ENCODE results near the gene SMC6. TPM values are rescaled to one million over a fixed set of nuclear protein-coding genes. Genes with fewer than 3 reads are reported as not detected.
A peak's percentile ranks its signal among the peaks of the same experiment; 100 is the strongest.

SMC6 gene
- total RNA-seq, 1 experiment from 2014 or later: 28.5 TPM

DNA sequence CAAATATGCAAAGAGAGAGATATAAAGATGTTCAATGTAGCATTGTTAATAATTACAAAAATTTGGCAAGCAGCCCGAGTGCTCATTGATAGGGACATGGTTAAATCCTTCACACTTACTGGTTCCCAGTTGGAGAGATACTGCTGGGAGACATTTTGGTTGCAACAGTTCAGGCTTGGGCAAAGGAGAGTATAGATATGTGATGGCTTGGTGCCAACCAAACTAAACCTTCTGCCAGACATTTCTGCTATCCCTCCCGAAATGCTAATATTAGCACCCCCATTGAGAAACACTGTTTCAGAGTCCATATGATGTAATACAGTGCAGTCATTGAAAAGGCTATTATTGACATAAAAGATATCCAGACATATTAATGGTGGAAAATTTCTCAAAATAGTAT lies 11.8 kb upstream of the SMC6 start:
- no peak for DNase-seq (ENCODE audit: low read depth)

- no peak for DNase-seq (ENCODE audit: low read depth)
Observed at GRCh38 chr2:17763641-17764333, 10.2 kb upstream of the SMC6 start.

- no peak for DNase-seq (ENCODE audit: low read depth)
Observed at GRCh38 chr2:17762451-17762850, 8.8 kb upstream of the SMC6 start.

DNA sequence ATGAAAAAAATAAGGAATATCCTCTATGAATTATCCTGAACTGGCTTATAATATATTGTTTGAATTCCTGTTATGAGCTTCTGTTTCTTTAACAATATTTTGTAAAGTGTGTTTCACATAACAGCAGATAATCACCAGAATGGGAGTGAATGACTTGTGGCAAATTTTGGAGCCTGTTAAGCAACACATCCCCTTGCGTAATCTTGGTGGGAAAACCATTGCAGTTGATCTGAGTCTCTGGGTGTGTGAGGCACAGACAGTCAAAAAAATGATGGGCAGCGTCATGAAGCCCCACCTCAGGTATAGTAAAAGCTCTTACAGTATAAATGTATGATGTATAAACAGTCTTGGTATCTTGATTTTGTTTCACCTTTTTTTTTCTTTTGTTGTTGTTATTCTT lies 6.2 kb upstream of the SMC6 start:
- DNase-seq (ENCODE audit: low read depth): no peak

DNA sequence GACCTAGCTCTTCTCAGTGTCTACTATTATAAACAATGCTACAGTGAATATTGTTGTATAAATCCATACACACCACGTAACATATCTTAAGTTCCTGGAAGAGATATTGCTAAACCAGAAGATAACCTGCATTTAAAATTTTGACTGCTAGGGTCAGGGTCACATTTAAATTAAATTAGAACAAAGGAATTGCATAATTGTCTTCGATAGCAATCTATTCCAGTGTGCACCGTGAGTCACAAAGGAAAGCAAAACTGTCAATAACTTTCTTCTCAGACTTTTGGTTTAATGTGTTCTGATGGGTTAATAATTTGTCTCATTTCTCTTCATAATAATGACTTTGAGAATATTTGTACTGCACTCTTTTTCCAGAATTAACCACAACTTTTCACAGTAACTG lies 4.5 kb upstream of the SMC6 start:
- DNase-seq (ENCODE audit: low read depth): no peak

GRCh38 chr2:17757321-17757720 lies 3.7 kb upstream of the SMC6 start:
- DNase-seq (ENCODE audit: low read depth): peak; percentile 52

DNA sequence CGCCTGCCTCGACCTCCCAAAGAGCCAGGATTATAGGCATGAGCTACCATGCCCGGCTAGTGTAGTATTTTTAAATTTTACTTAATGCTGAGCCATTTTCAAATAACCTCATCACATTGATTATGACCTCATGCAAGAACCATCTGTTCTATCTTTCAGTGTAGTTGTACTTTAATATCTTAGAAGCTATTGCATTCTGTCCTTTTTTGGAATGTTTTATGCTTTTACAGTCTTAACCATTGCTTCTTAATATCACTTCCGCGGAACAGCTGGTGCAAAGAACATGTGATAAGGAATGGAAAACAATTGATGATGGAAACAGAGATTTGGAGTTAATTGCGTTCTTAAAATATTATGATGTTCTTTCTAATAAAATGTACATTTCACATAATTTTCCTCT lies 3.1 kb upstream of the SMC6 start:
- DNase-seq (ENCODE audit: low read depth): no peak

- peak; percentile 31 for DNase-seq (ENCODE audit: low read depth)
Observed at GRCh38 chr2:17754773-17755425, 1.3 kb upstream of the SMC6 start.

DNA sequence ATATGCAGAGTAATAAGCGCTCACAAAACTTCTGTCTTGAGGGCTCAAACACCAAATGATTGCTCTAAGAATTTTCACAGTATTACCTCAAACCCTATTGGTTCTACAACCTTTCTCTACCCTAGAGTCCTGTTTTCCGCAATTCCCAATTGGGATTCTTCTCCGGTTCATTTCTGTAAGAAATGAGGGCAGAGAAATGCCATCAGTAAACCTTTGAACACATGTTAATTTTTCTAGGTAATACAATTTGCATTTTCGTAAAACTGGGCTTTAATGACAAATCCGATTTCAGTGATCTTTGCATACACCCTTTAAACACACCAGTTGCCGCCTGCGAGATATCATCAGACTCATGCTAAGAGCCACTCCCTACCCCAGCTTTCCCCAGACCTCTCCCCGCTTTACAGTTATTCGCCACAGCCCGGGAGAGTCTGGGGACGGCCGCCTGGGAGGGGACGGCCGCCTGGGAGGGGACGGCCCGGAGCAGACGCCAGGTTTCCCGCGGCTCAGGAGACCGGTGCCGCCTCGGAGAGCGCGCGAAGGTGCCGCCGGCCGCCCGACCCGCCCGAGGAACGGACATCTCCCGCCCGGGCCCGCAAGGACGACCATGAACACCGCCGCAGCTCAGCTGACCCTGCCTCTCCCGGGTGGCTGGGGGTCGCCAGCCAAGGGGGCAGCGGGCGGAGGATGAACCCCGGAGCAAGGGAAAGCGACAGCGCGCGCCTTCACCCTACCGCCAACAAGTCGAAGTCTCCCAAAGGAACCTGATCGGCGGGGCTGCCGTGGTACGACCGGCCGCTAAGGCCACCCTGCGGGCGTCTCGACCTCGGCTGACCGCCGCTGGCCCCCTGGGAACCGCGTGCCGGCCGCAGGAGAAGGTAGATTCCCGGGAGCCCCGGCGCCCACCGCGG lies 463 bp downstream of the SMC6 start:
- peak; percentile 59 for DNase-seq (ENCODE audit: low read depth)

DNA sequence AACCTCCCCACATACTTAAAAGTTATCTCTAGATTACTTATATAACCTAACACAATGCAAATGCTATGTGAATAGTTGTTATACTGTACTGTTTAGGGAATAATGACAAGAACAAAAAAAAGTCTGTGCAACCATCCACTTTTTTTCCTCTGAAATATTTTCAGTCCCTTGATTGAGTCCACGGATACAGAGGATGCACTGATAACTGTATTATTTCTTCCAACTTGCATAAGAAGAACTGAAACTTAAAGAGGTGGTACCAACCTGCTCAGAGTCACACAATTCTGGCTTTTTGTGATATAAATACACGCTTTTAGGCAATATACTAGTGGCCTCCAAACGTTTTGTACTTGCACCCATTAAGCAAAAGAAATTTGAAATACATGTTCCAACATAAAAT lies 1.4 kb downstream of the SMC6 start:
- no peak for DNase-seq (ENCODE audit: low read depth)

DNA sequence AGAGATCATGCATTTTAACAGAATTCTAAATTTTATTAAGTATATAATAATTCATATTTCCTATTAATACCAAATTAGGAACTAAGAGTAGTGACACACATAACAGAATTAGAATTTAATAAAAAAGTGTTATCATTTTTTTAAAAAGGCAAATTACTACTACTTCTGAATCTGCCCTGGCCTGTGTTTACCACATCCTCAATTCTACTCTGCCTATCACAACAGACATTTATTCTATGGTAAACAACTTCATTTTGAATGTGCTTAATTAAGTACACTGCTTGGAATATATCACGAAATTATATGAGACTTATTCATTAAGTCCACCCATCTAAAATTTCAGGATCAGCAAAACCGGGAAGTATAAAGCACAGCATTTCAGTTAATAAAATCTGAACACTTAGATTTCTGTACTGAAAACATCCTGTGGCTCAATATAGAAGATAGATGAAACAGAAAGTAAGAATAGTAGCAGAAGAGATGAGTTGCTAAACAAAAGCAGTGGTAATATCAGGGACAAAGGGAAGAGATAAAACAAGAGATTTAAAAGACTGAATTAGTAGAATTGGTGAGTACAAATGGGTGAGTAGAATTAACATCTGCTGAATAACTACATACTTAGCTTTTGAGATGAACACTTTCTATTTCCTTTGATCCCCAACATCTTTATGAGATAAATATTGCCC lies 3.7 kb downstream of the SMC6 start:
- no peak for DNase-seq (ENCODE audit: low read depth)

- no peak for DNase-seq (ENCODE audit: low read depth)
Observed at GRCh38 chr2:17748745-17749144, 4.9 kb downstream of the SMC6 start.

DNA sequence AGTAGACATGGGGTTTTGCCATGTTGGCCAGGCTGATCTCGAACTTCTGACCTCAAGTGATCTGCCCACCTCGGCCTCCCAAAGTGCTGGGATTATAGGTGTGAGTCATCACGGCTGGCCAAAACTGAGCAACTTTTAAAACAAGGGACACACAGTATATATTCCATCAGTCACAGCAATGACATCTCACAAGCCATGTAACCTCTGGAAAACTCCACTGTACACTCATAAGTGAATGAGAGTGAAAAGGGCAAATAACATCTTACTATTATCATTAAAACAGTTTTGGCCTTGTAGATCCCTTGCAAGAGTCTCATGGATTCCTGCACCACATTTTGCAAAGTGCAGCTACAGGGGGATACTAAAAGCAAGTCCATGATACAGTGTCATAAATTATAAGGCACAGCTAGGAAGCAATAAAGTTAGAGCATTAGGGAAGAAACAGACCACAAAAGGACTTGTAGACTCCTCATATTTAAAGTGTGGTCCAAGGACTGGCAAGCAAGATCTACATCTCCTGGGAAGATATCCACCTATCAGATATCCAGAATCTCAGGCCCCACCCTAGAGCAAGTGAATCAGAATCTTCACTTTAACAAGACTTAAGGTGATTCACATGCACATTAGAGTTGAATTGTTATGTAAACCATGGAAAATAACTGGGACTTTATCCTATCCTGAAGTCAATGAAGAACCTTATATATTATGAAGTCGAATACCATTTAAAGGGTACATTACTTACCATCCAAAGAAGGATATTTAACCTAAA lies 5.7 kb downstream of the SMC6 start:
- DNase-seq (ENCODE audit: low read depth): peak; percentile 44

DNA sequence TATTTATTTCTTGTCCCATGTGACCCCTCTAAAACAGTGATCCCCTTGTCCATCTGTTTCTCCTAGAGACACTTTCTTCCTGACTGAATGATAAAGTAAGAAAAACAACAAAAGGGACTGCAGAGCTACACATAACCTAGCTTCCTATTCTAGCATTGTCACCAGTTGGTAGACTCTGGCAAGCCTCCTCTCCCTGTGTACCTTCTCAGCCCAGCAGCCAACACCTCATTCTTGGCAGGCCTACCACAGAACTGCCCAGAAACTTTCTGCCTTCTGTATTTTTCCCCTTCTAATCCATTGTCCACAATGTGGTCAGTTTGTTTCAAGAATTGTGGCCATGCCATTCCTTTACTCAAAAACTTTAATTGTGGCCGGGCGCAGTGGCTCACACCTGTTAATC lies 13.4 kb downstream of the SMC6 start:
- DNase-seq (ENCODE audit: low read depth): no peak

DNA sequence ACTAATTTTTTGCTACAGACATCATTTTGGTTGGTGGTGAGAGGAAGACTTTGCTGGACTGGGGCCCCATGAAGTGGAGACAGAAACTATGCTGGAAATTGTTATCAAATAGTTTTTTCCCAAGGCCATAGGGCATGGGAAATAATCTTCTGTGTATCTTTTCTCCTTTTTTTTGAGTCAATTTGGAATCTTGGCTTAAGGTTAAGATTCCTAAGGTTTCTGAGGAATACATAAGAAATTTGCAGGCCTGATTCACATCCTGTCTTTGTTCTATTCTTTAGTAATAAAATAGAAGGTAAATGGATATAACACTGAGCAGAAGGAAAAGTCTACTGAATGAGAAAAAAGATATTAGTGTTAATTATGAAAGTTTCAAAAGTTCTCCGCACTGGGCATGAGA lies 16.6 kb downstream of the SMC6 start:
- no peak for DNase-seq (ENCODE audit: low read depth)

DNA sequence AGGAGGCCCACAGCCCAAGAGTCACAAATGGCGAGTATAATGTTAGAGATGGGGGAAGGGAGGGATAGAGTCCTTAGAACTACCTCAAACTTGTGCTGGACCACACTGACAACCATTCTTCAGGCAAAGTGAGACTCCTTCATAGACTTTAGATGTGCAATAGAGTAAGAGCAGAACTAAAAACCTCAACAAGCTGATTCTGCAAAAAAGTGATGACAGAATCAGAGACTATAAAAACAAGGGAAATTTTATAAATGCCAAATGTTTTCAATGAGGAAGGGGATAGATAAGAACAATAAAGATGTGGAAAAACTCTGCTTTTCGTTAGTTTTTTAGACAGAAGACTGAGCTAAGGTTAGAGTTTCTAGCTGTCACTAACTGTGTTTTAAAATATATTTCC lies 17.7 kb downstream of the SMC6 start:
- DNase-seq (ENCODE audit: low read depth): no peak

DNA sequence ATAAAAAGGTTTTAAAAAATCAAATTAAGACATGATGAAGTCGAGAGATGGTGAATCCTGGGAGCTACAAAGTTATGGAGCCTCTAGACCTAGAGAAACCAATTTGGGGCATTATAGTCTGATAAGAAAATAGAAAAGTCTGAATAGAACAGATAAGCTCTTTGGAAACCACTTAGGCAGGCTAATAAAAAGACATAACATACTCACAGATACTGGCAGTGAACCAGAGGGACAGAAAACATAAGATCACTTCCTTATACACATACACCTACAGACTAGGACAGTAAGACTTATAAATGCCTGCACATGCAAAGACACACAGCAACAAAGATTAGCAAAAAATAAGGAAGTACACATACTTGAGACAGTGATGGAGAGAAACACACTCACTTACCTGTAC lies 20.0 kb downstream of the SMC6 start:
- DNase-seq (ENCODE audit: low read depth): no peak

GRCh38 chr2:17729880-17730279 lies 23.7 kb downstream of the SMC6 start:
- no peak for DNase-seq (ENCODE audit: low read depth)

GRCh38 chr2:17728210-17728609 lies 25.4 kb downstream of the SMC6 start:
- DNase-seq (ENCODE audit: low read depth): no peak

DNA sequence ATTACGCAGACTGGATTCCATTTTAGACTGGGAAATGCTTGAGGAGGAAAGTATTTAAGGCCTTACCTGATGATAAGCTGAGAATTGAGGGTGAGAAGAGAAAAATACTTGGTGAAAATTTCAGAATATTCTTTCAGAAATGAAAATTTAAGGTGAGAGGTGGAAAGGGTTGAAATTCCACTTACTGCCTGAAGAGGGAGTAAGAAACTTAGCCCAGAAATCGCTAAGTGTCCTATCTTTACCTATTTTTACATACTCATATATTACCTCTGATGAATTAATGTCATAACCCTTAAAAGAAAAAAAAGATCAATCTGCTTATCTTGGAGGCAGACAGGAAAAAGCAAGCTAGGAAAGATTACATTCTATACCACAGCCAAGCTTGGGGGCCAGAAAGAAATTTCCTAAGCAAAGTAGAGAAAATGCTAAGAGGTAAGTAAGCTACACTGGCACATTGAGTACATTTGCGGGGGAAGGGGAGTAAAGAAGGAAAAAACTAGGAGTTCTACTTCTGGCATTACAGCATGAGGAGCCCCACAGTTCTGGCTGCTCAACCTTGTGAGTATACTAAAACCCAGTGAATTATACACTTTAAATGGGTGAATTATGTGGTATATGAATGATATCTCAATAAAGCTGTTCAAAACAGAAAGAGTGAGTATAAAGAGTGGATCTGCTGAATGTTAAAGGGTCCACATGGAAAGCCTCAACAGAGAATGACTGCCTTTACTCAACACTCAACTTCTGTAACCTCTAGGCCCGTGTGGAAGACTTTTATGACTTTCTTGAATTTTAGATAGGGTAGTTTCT lies 33.8 kb downstream of the SMC6 start:
- DNase-seq (ENCODE audit: low read depth): peak; percentile 6

GRCh38 chr2:17718689-17719088 lies 34.9 kb downstream of the SMC6 start:
- no peak for DNase-seq (ENCODE audit: low read depth)
